HG02610 (cell line): ENCODE results near the gene TBCK.
A peak's percentile ranks its signal among the peaks of the same experiment; 100 is the strongest.
"Not testable (repeated sequence)": the region's sequence is repeated elsewhere in the genome, so short reads cannot be mapped to it uniquely, and the experiment has no call there.

Experiments
- ATAC-seq: cut with Tn5 transposase; IDR thresholded peaks from one replicate; pipeline ENCODE4 v1.9.1; 2021; ENCODE audit warnings: mild to moderate bottlenecking, moderate library complexity; ENCODE audit not compliant: unreplicated experiment

TBCK gene

DNA sequence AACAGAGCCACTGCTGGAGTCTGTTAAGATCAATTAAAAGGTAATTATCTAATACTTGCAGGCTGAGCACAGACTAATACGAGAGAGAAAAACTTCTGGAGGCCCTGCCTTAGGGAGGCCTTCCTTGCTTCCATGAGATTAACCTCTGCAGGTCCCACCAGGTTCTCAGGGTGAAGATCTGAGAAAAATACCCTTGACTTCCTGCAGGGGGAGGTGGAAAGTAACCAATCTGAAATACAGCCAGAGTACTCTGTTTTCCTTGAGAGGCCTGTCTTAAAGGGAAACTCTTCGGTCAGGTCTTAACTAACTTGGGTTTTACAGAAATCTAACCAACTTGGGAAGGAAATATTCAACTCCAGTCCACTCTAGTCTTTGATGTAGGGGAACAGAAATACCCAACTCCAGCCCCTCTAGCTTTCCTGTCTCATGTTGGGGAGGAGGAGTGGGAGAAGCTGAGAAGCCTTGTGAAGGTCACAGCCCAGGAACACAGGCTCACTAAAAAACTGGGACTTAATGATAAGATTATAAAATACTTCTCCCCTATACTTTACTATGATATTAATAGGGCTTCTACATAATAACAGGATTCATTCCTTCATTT lies 77.1 kb downstream of the TBCK start:
- peak; percentile 95 for ATAC-seq

DNA sequence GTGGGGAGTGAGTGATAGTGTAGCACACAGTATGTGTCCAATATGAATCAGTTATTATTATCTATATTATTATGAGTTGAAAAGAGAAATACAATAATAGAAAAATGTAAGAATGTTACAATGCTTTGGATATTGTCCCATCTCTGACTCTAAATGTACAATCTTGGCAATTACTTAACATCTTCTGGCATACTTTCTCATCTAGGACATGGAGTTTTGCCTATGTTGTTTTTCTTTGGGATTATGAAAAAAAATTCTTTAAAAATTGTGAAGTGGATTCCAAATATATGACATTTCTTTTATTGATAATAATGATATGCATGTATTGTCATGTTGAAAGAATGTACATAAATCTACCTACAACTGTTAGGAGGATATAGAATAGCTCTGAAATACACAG lies 84.1 kb downstream of the TBCK start:
- no peak for ATAC-seq

DNA sequence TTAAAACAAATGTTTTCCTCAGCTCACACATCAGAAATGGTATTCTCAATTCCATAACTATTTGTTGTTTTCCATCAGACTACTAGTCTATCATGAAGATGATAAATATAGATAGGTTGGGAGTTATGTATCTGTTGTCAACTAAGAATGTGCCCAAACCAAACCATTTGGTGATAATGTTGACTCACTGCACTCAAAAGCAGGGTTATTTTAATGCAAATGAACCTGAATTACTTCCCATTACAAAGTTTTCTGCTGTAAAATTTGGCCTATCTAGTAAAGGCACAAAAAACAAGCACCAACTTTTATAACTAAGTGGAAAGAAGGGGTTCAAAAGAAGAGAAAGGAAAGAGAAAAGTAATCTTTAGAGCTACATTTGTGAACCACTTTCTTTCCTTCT lies 93.5 kb downstream of the TBCK start:
- ATAC-seq = no peak

GRCh38 chr4:106213291-106213690 lies 102.7 kb downstream of the TBCK start:
- not testable (repeated sequence) for ATAC-seq

- no peak for ATAC-seq
Measured at GRCh38 chr4:106210021-106210420, 106.0 kb downstream of the TBCK start.

- no peak for ATAC-seq
Measured at GRCh38 chr4:106208481-106209460, 107.2 kb downstream of the TBCK start.

DNA sequence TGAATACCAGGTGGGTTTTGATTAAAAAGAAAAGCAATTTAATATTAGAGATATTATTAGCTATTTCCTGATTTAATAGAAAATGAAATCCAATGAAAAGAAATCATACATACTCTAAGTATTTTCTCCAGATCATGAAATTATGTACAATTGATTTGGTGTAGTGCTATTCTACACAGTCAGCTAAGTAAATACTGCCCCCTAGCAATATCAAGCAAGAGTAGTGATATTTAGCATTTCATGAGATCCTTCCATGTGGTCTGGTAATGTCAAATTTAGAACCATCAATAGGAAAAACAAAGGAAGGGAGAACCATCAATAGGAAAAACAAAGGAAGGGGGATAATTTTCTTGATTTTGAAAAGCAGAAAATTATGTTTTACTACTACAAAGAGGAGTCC lies 114.6 kb downstream of the TBCK start:
- ATAC-seq = no peak

DNA sequence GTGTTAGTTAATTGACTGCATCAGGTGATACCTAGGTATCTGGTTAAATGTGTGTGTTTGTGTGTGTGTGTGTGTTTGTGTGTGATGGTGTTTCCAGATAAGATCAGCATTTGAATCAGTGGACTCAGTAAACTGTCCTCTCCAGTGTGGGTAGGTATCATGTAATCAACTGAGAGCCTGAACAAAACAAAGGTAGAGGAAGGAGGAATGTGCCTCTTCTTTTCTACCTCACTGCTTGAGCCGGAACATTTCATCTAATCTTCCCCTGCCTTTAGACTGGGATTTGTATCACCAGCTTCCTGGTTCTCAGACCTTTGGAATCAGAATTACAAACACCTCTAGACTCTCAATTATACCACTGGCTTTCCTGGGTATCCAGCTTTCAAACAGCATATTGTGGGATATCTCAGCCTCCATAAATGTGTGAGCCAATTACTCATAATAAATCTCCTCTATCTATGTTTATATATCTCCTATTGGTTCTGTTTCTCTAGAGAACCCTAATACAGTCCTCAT lies 120.5 kb downstream of the TBCK start:
- no peak for ATAC-seq

DNA sequence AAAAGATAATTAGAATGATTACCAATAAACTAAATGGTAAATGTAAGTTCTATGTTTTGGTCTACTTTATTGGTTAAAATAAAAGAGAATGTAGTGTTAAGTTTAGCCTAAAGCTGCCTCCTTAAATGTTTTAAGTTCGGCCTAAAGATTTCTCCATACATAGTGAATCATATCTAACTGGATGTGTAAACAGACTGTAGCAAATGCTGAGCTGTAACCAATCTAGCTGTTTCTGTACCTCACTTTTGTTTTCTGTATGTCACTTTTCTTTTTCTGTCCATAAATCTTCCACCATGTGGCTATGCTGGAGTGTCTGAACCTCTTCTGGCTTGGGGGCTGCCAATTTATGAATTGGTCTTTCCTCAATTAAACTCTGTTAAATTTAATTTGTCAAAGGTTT lies 121.2 kb downstream of the TBCK start:
- no peak for ATAC-seq

GRCh38 chr4:106192131-106192530 lies 123.9 kb downstream of the TBCK start:
- no peak for ATAC-seq

DNA sequence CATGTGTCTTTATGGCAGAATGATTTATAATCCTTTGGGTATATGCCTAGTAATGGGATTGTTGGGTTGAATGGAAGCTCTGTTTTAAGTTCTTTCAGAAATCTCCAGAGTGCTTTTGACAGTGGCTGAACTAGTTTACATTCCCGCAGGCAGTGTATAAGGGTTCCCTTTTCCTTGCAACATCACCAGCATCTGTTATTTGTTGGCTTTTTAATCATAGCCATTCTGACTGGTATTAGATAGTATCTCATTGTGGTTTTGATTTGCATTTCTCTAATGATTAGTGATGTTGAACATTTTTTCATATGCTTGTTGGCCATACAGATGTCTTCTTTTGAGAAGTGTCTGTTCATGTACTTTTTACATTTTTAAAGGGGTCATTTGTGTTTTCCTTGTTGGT lies 129.8 kb downstream of the TBCK start:
- ATAC-seq = no peak

- ATAC-seq = no peak
Measured at GRCh38 chr4:106183551-106183950, 132.5 kb downstream of the TBCK start.

DNA sequence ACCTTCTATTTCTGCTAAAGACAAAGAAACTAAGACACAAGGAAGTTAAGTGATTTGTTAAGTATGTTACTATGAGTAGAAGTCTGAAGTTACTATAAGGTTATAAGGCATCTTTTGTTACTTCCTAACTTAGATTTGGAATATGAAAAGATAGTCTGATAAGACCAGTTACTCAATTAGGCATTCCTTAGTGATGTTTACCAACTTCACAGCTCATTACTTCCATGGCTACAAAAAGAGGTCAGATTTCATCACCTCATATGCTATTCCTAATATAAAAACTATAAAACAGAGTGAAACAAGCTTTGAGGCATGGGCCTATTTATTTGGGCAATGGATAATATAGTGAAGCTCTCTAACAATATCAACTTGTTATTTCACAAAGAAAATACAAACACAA lies 143.1 kb downstream of the TBCK start:
- no peak for ATAC-seq

DNA sequence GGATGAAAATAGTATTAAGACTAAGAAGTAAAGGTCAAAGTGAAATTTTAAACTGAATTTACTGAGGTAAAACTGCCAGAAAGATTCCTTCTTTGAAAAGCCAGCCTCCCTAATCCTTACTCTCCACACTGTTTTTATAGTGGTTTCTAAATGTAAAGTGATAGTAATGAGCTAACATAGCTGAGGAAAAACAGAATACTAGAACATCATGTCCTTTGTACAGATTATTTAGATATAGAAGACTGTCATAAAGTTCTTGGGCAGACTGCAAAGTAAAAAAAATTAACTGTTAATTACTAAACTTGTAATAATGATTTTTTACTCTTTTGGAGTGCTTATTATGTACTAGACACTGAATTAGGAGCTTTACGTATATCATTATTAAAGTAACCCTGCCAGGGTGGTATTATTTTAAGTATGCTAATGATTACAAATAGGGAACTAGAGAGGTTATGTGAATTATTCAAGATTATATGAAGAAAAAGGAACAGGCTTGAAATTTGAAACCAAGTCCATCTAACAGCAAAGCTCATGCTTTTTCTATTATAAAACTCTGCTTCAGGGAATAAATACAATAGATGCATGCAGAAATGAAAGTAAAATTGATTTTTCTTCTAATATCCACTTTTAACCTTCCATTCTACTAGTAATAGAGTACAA lies 150.5 kb downstream of the TBCK start:
- ATAC-seq = no peak

- ATAC-seq = no peak
Measured at GRCh38 chr4:106162278-106162677, 153.7 kb downstream of the TBCK start.

DNA sequence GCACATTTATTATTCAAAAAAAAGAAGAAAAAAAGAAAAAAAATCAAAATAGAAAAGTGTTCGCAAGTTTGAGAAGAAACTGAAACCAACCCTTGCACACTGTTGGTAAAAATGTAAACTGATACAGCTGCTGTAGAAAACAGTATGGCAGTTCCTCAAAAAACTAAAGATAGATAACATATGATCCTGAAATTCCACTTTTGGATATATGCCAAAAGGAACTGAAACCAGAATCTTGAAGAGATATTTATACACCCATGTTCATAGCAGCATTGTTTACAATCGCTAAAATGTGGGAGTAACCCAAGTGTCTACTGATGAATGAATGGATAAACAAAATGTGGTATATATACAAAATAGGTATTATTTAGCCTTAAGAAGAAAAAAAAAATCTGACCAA lies 155.4 kb downstream of the TBCK start:
- ATAC-seq = no peak

GRCh38 chr4:106149911-106150310 lies 166.1 kb downstream of the TBCK start:
- no peak for ATAC-seq

DNA sequence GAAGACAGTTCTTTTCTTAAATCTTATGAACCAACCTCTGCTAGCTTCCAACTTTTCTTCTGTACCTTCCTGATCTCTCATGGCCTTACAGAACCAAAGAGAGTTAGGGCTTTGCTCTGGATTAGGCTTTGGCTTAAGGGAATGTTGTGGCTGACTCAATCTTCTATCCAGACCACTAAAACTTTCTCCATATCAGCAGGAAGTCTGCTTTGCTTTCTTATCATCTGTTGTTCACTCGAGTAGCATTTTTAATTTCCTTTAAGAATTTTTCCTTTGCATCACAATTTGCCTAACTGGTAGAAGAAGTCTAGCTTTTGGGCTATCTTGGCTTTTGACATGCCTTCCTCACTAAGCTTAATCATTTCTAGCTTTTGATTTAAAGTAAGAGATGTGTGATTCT lies 167.0 kb downstream of the TBCK start:
- ATAC-seq = no peak

GRCh38 chr4:106142616-106143127 lies 173.3 kb downstream of the TBCK start:
- ATAC-seq = no peak

DNA sequence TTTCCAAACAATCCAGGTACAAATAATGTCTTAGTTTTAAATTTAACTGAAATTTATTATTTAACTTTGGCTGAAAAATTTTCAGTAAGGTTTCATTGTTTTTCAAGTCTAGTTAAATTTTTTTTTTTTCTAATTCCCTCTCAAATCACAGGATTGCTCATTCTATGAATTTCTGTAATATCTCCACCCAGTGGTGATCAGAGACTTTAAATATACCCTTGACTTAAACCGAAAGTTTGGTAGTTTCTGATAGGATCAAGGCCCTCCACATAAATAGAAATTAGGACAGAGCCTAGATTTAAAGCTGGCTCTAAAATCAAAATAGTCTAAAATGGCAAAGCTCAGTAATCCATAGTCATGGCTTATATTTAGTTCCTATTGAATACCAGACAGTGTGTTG lies 175.4 kb downstream of the TBCK start:
- no peak for ATAC-seq

DNA sequence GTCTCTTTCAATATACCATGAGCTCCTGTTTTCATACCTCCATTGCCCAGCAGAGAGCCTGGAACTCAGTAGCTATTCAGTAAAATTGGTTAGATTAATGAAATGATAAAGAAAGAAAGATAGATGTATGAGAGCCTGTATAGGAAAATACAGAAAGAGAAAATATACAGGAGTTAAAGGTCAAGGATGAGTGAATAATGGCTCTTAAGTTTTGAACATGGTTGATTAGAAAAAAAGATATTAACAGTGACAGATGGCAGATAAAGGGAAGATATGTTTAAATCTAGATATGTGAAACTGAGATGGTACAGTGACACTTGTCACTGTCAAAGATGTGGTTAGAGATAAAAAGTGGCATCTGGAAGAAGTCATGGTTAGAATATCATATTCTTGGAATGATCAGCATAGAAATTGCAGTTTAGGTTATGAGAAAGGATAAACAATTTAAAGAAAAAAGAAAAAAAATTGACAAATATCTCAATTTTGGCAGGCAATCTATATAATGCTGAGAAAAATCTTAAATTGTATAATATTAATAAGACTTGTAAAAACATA lies 179.2 kb downstream of the TBCK start:
- no peak for ATAC-seq
